Karpas-422 (cell line): ENCODE results near the gene CCDC27. TPM values are rescaled to one million over a fixed set of nuclear protein-coding genes. Genes with fewer than 3 reads are reported as not detected.
A peak's percentile ranks its signal among the peaks of the same experiment; 100 is the strongest.

Source experiments
- DNase-seq: peaks from one replicate; pipeline ENCODE4 v3.0.0-alpha.2; 2015
- H2AFZ ChIP-seq: fragments of 200-600 bp; sonication (generic); 2 replicates; pipeline ENCODE4 v1.6.1; 2014; ENCODE audit warnings: antibody characterized with exemption, low read length, mixed read lengths
- H3K27ac ChIP-seq: fragments of 200-600 bp; sonication (generic); 2 replicates; pipeline ENCODE4 v1.5.1; 2014; ENCODE audit warnings: mild to moderate bottlenecking, low read length, moderate library complexity
- H3K27me3 ChIP-seq: fragments of 200-600 bp; sonication (generic); 2 replicates; pipeline ENCODE4 v1.6.1; 2014; ENCODE audit warnings: low read length, mixed read lengths
- H3K36me3 ChIP-seq: fragments of 200-600 bp; sonication (generic); 2 replicates; pipeline ENCODE4 v1.6.1; 2014; ENCODE audit warnings: low read length, mixed read lengths; ENCODE audit not compliant: insufficient read depth
- H3K4me1 ChIP-seq: fragments of 200-600 bp; sonication (generic); 2 replicates; pipeline ENCODE4 v1.6.1; 2014; ENCODE audit warnings: mild to moderate bottlenecking, low read length, mixed read lengths
- H3K4me2 ChIP-seq: fragments of 200-600 bp; sonication (generic); 2 replicates; pipeline ENCODE4 v1.6.1; 2014; ENCODE audit warnings: low read length, low read depth, mild to moderate bottlenecking; ENCODE audit not compliant: poor library complexity, severe bottlenecking
- H3K4me3 ChIP-seq: fragments of 200-600 bp; sonication (generic); 2 replicates; pipeline ENCODE4 v1.5.1; 2014; ENCODE audit warnings: mild to moderate bottlenecking, antibody characterized with exemption, low read length, mixed read lengths
- H3K79me2 ChIP-seq: fragments of 200-600 bp; sonication (generic); 2 replicates; pipeline ENCODE4 v1.6.1; 2014; ENCODE audit warnings: mild to moderate bottlenecking, low read length, mixed read lengths
- H3K9ac ChIP-seq: fragments of 200-600 bp; sonication (generic); 2 replicates; pipeline ENCODE4 v1.6.0; 2014; ENCODE audit warnings: low read length
- H3K9me2 ChIP-seq: fragments of 200-600 bp; sonication (generic), shearing (Covaris generic); replicated peaks from 2 replicates; pipeline ENCODE4 v1.6.0; 2014; ENCODE audit warnings: mild to moderate bottlenecking, low read length, moderate library complexity; ENCODE audit not compliant: insufficient read depth
- H3K9me3 ChIP-seq: fragments of 300-700, 200-600 bp; sonication (generic); 2 replicates; pipeline ENCODE4 v1.6.1; 2014; ENCODE audit warnings: low read length, mixed read lengths
- H4K20me1 ChIP-seq: fragments of 200-600 bp; sonication (generic); 2 replicates; pipeline ENCODE4 v1.6.1; 2014; ENCODE audit warnings: mild to moderate bottlenecking, antibody characterized with exemption, low read length, low read depth; ENCODE audit not compliant: insufficient read depth
- total RNA-seq: library from RNA; depleted of rRNA; stranded (reverse); fragments of >200 nt; shearing (Covaris generic); gene quantifications from 2 replicates; pipeline ENCODE4 v1.2.3, GENCODE V29; 2014; ENCODE audit warnings: low replicate concordance

The CCDC27 gene
- total RNA-seq, 1 experiment from 2014 or later: not detected

GRCh38 chr1:3763351-3764125 lies 11.3 kb downstream of the CCDC27 start:
- Histone ChIP-seq H3K9ac (no peak overlapping the region), H3K9me2 (no peaks in the 10 kb centered on the region), H3K9me3 (no peaks in the 10 kb centered on the region), H3K4me2 (no peak overlapping the region), H3K27me3 (no peaks in the 10 kb centered on the region), H3K4me1 (no peaks in the 10 kb centered on the region), H3K27ac (no peak overlapping the region), H2AFZ (no peak overlapping the region), H3K79me2 (no peaks in the 10 kb centered on the region), H3K36me3 (no peaks in the 10 kb centered on the region), H4K20me1 (no peaks in the 10 kb centered on the region), H3K4me3 (no peak overlapping the region)
- no peak for DNase-seq

GRCh38 chr1:3767328-3767925 lies 15.2 kb downstream of the CCDC27 start:
- no peaks in the 10 kb centered on the region for H3K79me2 ChIP-seq
- no peaks in the 10 kb centered on the region for H3K9me2 ChIP-seq
- H3K9ac ChIP-seq: no peak overlapping the region
- no peaks in the 10 kb centered on the region for H3K27me3 ChIP-seq
- no peaks in the 10 kb centered on the region for H3K9me3 ChIP-seq
- H3K36me3 ChIP-seq: no peaks in the 10 kb centered on the region
- DNase-seq: no peak
- peaks cover 9% of the 10 kb centered on the region for H3K4me1 ChIP-seq
- no peak overlapping the region for H3K4me3 ChIP-seq
- no peak overlapping the region for H2AFZ ChIP-seq
- H3K4me2 ChIP-seq: no peak overlapping the region
- H4K20me1 ChIP-seq: no peaks in the 10 kb centered on the region
- no peak overlapping the region for H3K27ac ChIP-seq

GRCh38 chr1:3768811-3769390 lies 16.7 kb downstream of the CCDC27 start:
- Histone ChIP-seq H3K9me2 (no peaks in the 10 kb centered on the region), H3K27ac (no peak overlapping the region), H4K20me1 (no peaks in the 10 kb centered on the region), H2AFZ (no peak overlapping the region), H3K9me3 (no peaks in the 10 kb centered on the region), H3K4me1 (peaks cover 13% of the 10 kb centered on the region), H3K4me2 (no peak overlapping the region), H3K27me3 (no peaks in the 10 kb centered on the region), H3K4me3 (no peak overlapping the region), H3K36me3 (no peaks in the 10 kb centered on the region), H3K79me2 (no peaks in the 10 kb centered on the region), H3K9ac (no peak overlapping the region)
- no peak for DNase-seq

- DNase-seq: no peak
Measured at GRCh38 chr1:3770047-3770765, 18.0 kb downstream of the CCDC27 start.

GRCh38 chr1:3771108-3772026 lies 19.1 kb downstream of the CCDC27 start:
- H3K27ac ChIP-seq: no peak overlapping the region
- H3K4me2 ChIP-seq: peak overlapping the region; percentile 83
- no peaks in the 10 kb centered on the region for H3K9me2 ChIP-seq
- no peaks in the 10 kb centered on the region for H3K9me3 ChIP-seq
- no peak for DNase-seq
- H3K4me1 ChIP-seq: peaks cover 21% of the 10 kb centered on the region
- no peaks in the 10 kb centered on the region for H3K36me3 ChIP-seq
- no peaks in the 10 kb centered on the region for H3K79me2 ChIP-seq
- peak overlapping the region; percentile 69 for H3K4me3 ChIP-seq
- peak overlapping the region; percentile 25; the same call in 1 of the 2 replicates for H2AFZ ChIP-seq
- H3K9ac ChIP-seq: peak overlapping the region; percentile 72
- no peaks in the 10 kb centered on the region for H3K27me3 ChIP-seq
- H4K20me1 ChIP-seq: no peaks in the 10 kb centered on the region

More at GRCh38 chr1:3770047-3770765, 18.0 kb downstream of the CCDC27 start:
- no peak overlapping the region for H2AFZ ChIP-seq
- H3K4me1 ChIP-seq: peaks cover 14% of the 10 kb centered on the region
- H3K27ac ChIP-seq: no peak overlapping the region
- no peaks in the 10 kb centered on the region for H3K36me3 ChIP-seq
- no peaks in the 10 kb centered on the region for H3K79me2 ChIP-seq
- H3K27me3 ChIP-seq: no peaks in the 10 kb centered on the region
- no peaks in the 10 kb centered on the region for H4K20me1 ChIP-seq
- no peak overlapping the region for H3K9ac ChIP-seq
- no peaks in the 10 kb centered on the region for H3K9me2 ChIP-seq
- no peak overlapping the region for H3K4me2 ChIP-seq
- no peak overlapping the region for H3K4me3 ChIP-seq
- H3K9me3 ChIP-seq: no peaks in the 10 kb centered on the region

- no peaks in the 10 kb centered on the region for H3K36me3 ChIP-seq
- H3K79me2 ChIP-seq: no peaks in the 10 kb centered on the region
- peak overlapping the region; percentile 83 for H3K4me2 ChIP-seq
- peak overlapping the region; percentile 69 for H3K4me3 ChIP-seq
- 0 out of 2 replicates have a peak, but pooled peaks cover 6% of the 10 kb centered on the region for H4K20me1 ChIP-seq
- peaks cover 21% of the 10 kb centered on the region for H3K4me1 ChIP-seq
- H3K9ac ChIP-seq: peak overlapping the region; percentile 72
- no peak overlapping the region for H3K27ac ChIP-seq
- H3K27me3 ChIP-seq: no peaks in the 10 kb centered on the region
- H3K9me3 ChIP-seq: no peaks in the 10 kb centered on the region
- peak overlapping the region; percentile 25; the same call in 1 of the 2 replicates for H2AFZ ChIP-seq
- DNase-seq: peak; percentile 94
- no peaks in the 10 kb centered on the region for H3K9me2 ChIP-seq
Measured at GRCh38 chr1:3772027-3772714, 19.9 kb downstream of the CCDC27 start.
